GM21717 (cell line): ENCODE data around the gene SLC30A4.
A peak's percentile ranks its signal among the peaks of the same experiment; 100 is the strongest.

Experiments used
- ATAC-seq: cut with Tn5 transposase; IDR thresholded peaks from one replicate; pipeline ENCODE4 v1.9.1; 2021; ENCODE audit warnings: mild to moderate bottlenecking, moderate library complexity; ENCODE audit not compliant: unreplicated experiment

Gene SLC30A4

DNA sequence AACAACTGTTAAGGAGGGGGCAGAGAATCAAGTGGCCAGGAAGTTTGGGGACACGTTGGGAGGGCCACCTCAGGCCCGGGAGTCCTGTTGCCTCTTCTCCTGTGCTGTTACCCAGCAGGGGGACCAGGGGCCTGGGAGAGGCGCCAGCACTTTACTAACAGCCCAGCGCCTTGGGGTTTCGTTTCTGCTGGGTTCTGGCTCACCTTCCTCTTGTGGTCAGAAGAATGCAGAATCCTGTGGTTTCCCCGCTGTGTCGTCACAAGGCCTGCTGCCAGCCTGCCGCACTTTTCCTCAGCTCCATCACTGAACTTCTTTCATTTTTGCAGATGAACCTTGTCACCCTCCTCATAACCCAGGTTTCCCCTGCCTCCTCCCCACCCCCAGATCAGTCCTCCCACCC is 67.7 kb downstream of the SLC30A4 start:
- peak; percentile 72 for ATAC-seq

DNA sequence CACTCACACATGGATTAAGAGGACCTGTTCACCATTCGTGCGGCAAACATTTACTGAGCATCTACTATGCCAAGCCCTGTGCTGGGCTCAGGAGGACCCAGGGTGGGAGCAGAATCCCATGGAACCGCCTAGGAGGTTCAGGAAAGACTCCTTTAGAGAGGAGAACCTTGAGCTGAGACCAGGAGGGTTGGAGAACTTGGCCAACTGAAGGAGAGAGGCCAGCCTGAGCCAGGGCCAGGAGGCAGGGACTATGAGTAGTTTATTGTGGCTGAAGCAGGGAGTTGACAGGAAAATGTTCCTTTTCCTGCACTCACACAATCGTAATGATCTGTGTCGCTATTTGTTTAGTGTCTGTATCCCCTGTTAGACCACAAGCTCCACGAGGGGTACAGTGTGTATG is 71.3 kb downstream of the SLC30A4 start:
- ATAC-seq: no peak

DNA sequence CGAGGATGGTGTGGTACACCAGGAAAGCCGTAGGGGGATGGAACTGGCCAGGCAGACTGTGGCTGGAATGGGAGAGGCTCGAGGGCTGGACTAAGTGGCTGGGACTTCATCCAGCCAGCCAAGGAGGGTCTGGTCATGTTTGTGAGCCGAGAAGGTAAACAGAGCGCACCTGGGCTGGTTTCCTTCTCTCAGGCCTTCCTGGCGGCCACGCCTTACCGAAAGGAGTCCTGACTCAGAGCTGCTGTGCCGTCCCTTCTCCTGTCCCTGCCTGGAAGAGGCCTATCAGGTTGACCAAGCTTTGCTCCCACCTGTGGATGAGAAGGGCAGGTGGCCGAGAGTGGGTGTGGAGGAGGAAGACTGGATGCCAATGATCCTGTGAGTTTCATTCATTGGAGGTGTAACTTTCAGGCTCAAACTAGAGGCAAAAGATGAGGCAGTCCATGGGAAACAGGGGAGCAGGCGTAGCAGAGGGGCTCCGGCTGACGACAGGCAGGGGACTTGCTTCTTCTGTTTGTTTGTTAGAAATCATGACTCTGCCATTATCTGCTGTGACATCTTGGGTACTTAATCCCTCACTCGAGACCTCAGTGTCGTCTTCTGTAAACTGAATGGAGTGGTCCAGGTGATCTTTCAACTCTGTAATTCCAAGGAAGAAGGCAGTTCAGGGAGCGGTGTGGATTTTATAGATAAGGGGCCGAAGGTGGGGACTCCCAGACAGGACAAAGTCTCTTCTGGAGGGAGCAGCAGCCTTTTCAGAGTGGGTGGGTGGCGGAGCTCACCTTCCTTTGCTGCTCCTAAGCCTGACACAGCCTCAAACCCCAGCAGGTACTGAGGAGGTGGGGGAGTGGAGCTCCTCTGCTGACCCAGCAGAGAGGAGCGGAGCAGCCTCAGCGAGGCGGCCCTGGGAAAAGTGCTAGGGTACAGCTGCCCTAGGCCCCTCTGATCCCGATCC is 72.4 kb downstream of the SLC30A4 start:
- no peak for ATAC-seq

DNA sequence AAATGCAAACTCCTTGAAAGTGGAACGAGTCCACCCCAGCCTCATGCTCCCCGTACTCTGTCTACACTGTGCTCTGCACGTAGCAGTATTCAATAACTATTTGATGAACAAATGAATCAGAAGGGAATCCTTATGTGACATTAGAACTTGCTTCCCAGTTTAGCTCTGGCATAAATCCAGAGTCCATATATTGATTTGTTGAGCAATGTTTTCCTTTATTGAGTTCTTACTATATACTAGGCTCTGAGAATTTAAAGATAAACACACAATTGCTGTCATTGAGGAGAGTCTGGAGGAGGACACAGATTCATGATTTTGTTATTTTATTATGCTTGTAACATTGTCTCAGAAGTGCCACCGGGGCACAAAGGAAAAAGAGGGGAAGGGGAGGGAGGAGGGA is 73.2 kb downstream of the SLC30A4 start:
- ATAC-seq: no peak

DNA sequence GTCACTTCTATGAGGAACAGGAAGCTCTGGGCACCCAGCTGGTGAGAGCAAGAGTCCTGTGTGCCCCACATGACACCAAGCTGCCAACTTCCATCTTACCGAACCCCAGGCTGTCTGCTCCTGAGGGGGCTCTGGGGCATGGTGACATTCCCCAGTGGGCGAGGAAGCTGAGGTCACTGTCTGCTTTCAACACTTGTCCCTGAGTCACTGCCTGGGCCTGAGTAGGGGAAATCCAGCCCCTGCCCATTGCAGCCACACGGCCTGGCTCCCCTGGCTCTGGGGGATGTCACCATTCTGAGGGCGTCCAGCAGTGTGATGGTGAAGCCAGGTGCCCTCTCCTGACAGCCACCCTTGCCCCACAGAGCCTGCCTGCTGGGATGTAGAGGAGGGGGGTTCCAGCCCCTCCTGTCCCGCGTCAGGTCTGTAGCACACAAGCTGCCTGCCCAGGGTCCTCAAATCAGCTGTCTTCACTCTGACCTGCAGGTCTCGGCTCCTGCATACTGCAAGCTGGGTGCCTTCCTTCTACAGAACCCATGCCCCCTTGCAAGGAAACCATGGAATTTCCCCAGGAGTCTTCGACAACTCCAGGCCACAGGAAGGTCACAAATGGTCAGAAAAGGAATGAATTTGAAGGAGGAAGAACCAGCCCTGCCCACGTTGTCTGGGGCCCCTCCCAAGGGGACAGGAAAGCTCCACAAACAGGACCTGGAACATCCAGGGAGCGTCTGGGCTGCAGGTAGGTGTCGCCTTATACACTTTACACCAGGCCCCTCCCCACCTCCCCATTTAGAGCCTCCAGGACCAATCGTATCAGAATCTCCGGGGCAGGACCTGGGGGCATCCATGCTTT is 74.3 kb downstream of the SLC30A4 start:
- ATAC-seq: no peak

DNA sequence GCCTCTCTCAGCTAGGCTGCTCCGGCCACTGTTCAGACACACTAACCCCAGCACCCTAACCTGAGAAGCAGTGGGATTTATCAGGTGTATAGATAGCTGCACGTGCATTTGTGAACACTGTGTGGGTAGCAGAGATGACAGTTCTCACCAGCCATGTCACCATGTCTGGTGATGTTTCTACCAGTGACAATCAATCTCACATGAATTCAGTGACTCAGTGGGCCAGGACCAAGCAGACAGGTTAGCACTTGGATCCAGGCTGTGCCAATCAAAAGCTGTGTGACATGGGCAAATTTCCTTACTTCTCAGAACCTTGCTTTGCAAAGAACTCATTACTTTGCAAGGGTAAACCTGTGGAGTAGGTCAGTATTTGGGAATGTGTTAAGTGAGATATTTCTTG is 78.9 kb downstream of the SLC30A4 start:
- ATAC-seq: no peak

DNA sequence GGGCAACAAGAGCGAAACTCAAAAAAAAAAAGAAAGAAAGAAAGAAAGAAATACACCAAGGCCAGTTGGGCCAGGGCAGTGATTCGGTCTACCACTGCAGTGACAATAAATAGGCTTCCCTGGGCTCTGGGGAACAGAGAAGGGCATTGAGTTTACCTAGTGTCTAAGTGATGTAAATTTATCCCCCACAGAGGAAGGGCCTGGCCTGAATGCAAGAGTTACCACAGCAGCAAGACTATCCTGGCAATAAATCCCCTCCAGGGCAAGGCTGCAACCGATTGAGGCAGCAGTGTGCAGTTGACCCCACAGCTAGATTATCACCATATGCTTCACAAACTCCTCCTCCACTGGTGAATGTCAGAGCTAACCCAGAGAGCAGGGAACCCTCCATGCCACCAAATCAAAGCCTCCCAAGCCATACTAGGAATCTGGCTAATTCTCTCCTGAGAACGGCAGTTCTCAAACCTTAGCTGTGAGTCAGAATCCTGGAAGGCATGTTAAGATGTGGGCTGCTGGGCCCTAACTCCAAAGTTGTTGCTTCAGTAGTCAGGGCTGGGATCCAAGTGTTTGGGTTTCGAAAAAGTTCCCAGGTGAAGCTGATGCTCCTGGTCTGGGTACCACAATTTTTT is 79.9 kb downstream of the SLC30A4 start:
- no peak for ATAC-seq

DNA sequence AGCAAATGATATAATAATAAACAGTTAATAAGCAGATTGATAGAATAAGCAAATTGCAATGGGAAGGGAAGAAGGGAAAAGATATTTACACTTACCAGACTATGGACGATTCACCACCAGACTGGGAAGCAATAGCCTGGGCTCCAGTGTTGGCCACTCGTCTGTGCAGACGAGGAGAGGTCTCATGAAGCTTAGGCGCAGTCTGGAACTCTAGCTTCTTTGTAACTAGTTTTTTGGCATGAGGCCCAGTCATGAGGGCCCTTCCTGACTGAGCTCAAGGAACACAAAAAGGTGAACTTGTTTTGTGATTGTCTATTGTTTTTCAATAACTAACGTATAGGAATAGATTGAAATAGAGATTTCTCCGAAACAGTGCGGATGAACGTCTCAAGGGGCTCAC is 80.9 kb downstream of the SLC30A4 start:
- no peak for ATAC-seq

DNA sequence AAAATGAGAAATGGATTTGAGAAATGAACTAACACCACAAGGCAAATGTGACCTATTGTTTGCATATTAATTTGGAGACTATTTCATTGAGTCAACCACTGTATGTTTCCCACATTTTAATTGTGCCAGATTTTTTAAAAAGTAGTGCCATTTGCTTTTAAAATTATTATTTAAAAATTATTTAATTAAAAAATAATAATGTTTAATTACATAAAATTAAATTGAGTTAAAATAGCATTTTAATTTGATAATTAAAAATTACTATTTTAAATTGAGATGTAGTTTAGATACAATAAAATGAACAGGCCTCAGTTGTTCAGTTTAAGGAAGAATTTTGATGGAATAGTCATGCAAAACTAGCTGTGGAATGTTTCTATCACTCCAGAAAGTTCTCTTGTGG is 81.5 kb downstream of the SLC30A4 start:
- no peak for ATAC-seq

DNA sequence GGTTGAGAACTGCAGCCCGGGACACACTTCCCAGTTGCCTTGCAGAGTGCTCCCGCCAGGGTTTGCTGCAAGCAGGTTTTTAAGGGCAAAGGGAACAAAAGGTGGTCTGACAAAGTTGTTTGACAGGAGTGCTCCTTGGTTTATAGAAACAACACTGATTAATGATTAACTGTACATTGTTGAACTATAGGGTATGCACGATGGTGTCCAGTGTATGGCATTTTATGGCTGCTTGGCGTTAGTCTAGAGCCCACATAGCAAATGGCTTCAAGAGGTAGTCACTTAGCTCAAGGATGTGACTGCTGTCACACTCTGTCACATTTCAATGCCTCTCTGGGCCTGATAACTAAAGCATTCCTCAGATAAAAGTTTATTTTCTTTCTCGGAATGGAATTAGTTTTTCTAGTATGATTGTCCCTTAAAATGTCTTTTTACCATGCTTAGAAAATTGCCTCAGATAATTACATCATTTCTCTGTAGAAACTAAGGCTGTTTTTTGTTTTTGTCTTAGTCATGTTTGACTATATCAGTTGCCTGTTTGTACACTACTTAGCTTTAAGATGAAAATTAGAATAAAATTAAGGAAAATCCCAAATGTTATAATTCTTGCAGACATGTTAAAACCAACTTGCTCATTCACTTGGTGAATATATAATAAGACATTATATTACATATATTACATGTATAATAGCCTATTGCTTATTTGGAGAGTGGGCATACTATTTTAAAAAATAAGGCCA is 82.9 kb downstream of the SLC30A4 start:
- no peak for ATAC-seq

DNA sequence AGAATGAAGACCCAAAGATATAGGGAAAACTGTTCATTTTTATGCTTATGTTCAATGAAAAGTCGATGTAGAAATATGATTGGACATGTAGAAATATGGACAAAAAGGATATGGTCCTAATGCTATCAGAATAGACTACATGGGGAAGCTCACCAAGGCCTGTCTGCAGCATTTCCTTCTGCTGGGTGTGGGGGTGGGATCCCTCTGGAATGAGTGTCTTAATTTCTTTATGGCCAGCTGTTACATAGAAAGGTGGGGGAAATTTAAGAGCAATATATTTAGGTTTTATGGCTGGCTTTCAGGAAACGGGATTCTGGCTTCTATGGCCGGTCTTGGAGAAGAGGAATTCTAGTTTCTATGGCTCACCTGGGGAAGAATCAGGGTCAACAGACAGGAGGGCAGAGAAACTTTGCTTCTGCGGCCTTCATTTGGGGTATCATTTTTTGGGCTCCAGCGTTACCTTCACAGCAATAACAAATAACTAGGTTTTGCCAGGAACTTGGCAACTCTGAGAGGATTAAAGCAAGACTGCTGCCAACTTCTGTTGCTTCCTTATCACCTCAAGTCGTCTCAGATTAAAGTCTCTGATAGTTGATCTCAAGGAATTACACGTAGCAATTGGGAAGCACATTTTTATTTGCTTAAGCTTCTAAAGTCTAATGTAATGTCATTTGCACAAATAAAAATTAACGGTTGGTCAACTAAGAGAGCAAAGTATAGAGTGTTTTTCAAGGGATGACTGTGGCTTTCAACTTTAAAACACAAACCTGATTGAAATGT is 87.2 kb downstream of the SLC30A4 start:
- ATAC-seq: no peak

DNA sequence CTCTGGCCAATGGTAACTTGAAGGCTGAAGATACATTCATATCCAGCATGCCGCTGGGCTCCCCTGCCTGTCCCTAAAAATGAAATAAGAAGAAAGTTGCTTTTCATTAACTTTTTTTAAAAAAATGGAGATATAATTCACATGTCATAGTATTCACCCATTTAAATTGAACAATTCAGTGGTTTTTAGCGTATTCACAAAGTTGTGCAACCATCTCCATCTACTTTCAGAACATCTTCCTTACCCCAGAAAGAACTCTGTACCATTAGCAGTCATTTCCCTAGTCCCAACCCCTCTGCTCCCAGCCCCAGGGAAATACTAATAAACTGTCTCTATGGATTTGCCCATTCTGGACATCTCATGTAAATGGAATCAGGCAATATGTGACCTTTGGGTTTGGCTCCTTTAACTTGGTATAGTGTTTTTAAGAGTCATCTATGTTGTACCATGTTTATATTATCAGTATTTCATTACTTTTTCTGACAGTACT is 88.4 kb downstream of the SLC30A4 start:
- no peak for ATAC-seq

DNA sequence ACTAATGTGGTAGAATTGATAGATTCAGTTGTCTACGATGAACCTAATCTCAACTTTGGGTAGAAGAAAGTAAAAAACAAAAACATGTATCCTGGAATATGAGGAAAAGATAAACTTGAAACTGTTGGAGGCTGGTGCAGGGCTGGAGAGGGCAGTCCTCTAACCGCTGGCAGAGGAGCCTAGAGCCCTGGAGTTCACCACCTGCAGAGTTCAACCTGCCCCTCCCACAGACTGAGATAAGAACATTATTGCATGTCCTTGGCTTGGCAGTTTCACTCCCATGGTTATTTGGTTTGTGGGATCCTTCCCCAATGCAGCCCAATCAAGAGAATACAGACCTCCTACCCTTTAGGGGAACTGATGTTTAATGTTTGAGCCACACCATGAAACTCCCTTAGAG is 91.0 kb downstream of the SLC30A4 start:
- no peak for ATAC-seq

DNA sequence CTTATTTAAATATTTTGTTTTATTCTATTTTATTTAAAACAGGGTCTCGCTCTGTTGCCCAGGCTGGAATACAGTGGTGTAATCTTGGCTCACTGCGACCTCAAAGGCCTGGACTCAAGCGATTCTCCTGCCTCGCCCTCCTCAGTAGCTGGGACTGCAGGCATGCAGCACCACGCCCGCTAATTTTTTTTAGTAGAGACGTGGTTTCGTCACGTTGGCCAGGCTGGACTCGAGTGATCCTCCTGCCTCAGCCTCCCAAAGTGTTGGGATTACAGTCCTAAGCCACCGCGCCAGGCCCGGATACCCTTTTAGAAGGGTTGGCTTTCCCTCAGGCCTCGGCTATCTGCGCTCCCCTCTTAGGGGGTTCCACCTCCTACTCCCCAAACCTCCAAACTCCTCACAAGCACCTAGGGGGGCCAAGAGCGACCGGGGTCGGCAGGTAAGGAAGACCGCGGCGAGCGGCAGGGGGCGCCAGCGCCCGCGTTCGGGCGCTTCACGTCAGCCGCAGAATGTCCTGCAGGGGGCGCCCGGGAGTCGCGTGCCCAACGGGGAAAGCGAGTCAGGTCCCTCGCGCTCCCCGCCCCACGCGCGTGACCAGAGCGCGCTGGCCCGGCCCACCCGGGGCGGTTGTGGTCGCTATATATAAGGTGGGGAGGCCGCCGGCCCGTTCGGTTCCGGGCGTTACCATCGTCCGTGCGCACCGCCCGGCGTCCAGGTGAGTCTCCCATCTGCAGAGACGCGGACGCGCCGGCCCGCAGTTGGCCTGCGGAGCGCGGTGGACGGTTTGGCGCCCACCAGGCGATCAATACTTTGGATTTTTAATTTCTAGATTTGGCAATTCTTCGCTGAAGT is 92.4 kb downstream of the SLC30A4 start:
- peak; percentile 77 for ATAC-seq
